GM18951 (cell line): ENCODE results near the gene PDCL3.

Experiments used
- POLR2A ChIP-seq: IDR thresholded peaks from 4 replicates; pipeline ENCODE4 v1.6.1; 2011; ENCODE audit warnings: mild to moderate bottlenecking; ENCODE audit not compliant: insufficient read length, insufficient read depth; ENCODE audit errors: extremely low read depth
- in situ Hi-C: fragments of 300-500 bp; cut with MboI; formaldehyde crosslinking; loops from one replicate; pipeline ENCODE4 v1.12.0; 2022; ENCODE audit warnings: low sequenced_read_pairs, mixed read lengths, inconsistent platforms; ENCODE audit not compliant: unreplicated experiment

The PDCL3 gene

DNA sequence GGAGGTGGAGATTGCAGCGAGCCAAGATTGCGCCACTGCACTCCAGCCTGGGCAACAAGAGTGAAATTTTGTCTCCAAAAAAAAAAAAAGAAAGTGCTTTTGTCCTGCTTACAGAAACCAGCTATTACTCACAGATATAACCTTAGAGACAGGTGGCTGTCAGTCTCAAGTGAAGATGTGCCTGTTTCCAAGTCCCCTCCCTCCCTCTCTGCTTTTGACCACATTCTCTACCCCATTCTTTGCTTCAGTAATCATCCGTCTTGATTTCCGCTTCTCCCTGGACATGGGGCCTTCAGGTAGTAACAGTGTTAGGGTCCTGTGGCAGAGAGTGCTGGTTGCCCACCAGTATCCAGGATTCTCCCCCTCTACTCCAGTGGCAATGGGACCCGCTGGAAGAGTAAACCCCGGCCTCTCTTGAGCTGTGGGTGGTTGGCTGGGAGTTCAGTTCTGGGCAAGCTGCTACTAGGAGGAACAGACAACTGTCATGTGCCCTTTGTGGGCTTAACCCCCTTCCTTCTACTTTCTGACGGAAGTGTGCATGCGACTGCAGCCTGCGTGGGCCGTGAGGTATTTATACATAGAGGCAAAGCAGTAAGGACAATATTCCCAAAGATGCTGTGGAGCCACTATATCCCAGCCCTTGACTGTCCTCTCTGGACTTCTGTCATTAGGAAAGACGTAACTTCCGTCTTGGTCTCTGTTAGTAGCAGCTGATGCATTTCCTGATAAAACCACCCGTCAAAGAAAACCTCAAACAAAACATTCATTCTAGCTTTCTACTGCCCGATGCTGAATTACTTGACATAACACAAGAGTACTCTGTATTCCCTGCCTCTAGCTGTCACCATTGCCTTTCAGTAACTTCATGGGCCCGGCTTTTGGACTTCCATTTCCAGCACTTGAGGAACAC is 17.8 kb downstream of the PDCL3 start:
- in situ Hi-C loops = no loop called here
- peak; percentile 17 for TF ChIP-seq POLR2A

- in situ Hi-C loops = no loop called here
- TF ChIP-seq POLR2A = no peak
These were observed 18.5 kb downstream of the PDCL3 start for GRCh38 chr2:100581277-100581612.

- no peak for TF ChIP-seq POLR2A
- in situ Hi-C loops = no loop called here
These were observed 22.0 kb downstream of the PDCL3 start for GRCh38 chr2:100584816-100585215.

- in situ Hi-C loops = no loop called here
- no peak for TF ChIP-seq POLR2A
These were observed 25.4 kb downstream of the PDCL3 start for GRCh38 chr2:100588071-100588786.

DNA sequence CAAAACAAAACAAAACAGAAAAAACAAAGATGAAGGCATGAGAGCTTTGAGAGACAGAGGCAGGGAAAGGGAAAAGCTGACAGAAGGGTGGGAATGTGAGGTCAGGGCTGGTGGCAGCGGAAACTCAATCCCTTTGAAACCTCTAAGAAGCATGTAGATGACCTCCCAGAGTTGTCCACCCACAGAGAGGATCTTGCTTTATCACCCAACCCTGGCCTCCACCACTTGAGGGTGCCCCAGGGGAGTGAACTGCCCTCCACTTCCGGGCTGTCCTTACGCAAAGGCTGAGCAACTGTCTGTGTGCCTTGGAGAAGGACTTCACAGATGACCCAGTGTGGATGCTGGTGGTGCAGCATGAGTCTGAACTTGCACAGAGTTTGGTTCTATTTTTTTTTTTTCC is 26.7 kb downstream of the PDCL3 start:
- in situ Hi-C loops = no loop called here
- TF ChIP-seq POLR2A = no peak

DNA sequence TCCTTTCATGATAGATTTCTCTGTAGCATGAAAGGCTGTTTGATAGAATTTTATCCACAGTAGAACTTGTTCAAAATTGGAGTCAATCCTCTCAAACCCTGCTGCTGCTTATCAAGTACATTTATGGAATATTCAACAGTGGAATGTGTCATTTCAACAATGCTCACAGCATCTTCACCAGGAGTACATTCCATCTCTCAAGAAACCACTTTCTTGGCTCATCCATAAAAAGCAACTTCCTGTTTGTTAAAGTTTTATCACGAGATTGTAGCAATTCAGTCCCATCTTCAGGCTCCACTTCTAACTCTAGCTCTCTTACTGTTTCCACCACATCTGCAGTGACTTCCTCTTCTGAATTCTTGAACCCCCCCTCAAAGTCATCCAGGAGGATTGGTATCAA is 29.4 kb downstream of the PDCL3 start:
- in situ Hi-C loops = no loop called here
- TF ChIP-seq POLR2A = no peak

DNA sequence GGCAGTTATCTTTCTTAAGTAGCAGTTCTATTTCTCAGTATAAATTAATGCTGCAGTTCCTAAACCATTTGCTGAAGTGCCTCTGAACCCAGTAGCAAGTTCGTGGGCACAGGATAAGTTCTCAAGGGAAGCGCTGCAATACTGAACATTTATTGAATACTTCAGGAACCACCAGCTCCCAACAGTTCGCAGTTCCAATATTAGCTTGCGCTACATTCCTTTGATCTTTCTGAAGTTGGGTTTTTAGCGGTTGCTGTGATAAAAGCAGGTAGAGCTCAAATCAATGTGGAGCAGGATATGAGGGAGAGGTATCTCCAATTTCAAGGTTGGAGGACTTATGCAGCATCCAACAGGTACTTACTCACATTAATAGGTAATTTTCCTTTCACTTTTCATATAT is 33.7 kb downstream of the PDCL3 start:
- in situ Hi-C loops = no loop called here
- TF ChIP-seq POLR2A = no peak

- in situ Hi-C loops = no loop called here
- TF ChIP-seq POLR2A = no peak
These were observed 36.8 kb downstream of the PDCL3 start for GRCh38 chr2:100599566-100599965.

- TF ChIP-seq POLR2A = no peak
- in situ Hi-C loops = loop anchor here (25.0 kb wide), 1 partner anchor 386 kb away; no protein-coding TSS in a partner anchor
These were observed 38.9 kb downstream of the PDCL3 start for GRCh38 chr2:100601661-100602060.

DNA sequence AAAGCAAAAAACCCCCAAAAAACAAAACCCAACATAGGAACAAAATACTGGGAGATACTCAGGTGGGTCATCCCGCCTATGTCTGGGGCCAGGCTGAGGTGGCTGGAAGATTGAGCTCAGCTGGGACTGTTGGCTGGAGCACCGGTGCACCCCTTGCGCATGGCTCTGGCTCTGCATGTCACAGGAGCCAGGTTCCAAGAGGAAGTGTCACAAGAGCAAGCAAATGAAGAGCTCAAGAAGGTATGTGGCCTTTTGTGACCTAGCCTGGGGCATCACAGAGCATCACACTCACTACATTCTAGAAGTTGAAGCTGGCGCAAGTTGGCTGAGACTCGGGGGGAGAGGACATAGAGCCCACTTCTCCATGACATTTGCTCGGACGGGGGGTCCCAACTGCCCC is 40.6 kb downstream of the PDCL3 start:
- no peak for TF ChIP-seq POLR2A
- in situ Hi-C loops = loop anchor here (25.0 kb wide), 1 partner anchor 384 kb away; no protein-coding TSS in a partner anchor

GRCh38 chr2:100603948-100604633 is 41.3 kb downstream of the PDCL3 start:
- TF ChIP-seq POLR2A = no peak

GRCh38 chr2:100606332-100606725 is 43.5 kb downstream of the PDCL3 start:
- in situ Hi-C loops = loop anchor here (25.0 kb wide), 1 partner anchor 381 kb away; no protein-coding TSS in a partner anchor
- TF ChIP-seq POLR2A = no peak

More at GRCh38 chr2:100603948-100604633, 41.3 kb downstream of the PDCL3 start:
- in situ Hi-C loops = loop anchor here (25.0 kb wide), 1 partner anchor 383 kb away; no protein-coding TSS in a partner anchor

GRCh38 chr2:100606726-100607343 is 44.0 kb downstream of the PDCL3 start:
- no peak for TF ChIP-seq POLR2A
- in situ Hi-C loops = loop anchor here (25.0 kb wide), 1 partner anchor 380 kb away; no protein-coding TSS in a partner anchor

DNA sequence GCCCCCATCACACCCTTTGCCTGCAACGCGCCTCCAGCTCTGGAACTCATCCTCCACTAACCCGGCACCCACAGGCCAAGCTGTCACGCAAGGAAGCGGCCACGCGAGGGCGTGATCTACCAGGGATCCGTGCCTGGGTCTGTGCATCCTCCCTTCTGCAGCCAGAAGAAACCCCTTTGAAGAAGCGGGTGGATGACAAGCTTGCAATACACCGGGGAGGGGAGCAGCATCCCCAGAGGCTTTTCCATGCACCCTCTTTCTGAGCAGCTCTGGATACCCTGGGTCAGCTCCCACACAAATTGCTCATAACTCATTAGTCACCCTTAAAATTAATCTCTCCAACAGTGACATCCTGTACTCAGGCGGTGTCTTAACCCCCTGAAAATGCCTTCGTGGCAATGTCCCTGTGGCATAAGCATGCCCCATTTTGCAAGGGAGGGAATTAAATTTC is 47.6 kb downstream of the PDCL3 start:
- in situ Hi-C loops = loop anchor here (25.0 kb wide), 1 partner anchor 377 kb away; no protein-coding TSS in a partner anchor
- TF ChIP-seq POLR2A = no peak
